IPS-NIHi11 (cell line): Measurements from ENCODE around the gene DDX49.

Experiments
- DNase-seq: peaks from one replicate; pipeline ENCODE4 v3.0.0; 2012; ENCODE audit warnings: mixed read lengths, low spot score

Gene DDX49

GRCh38 chr19:18975869-18976268, 56.4 kb downstream of the DDX49 start:
- no peak for DNase-seq
